Measurements from ENCODE around the gene ACOT13.

ACOT13 gene

GRCh38 chr6:24644377-24644776 lies 22.5 kb upstream of the ACOT13 start:
- H2AK5ac ChIP-seq (ENCODE audit: low read length) = no peak overlapping the region
- no peak overlapping the region for H3K18ac ChIP-seq (ENCODE audit: low read length)
- H3K4me3 ChIP-seq (ENCODE audit: low read depth, low read length) = no peak overlapping the region
- H2AFZ ChIP-seq (ENCODE audit: insufficient read depth, low read length, poor library complexity) = no peak overlapping the region
- H3K36me3 ChIP-seq (ENCODE audit: control insufficient read depth in 1 of 2, insufficient read depth in 2 of 2, low read length in 2 of 2) = no peaks in the 10 kb centered on the region
- no peak overlapping the region for H4K8ac ChIP-seq (ENCODE audit: low read depth, low read length)
- no peaks in the 10 kb centered on the region for H3K79me2 ChIP-seq (ENCODE audit: control insufficient read depth, insufficient read depth, low read length, poor library complexity)
- WGBS (ENCODE audit: extremely low coverage, insufficient coverage, insufficient read length) = no CpG with 5 or more reads among the region's 4 CpGs
- H3K4ac ChIP-seq (ENCODE audit: low read depth, low read length) = no peak overlapping the region
- no peak overlapping the region for H3K9ac ChIP-seq (ENCODE audit: low read length)
- H3K9me3 ChIP-seq (ENCODE audit: insufficient read depth, low read depth, low read length) = no peaks in the 10 kb centered on the region
- H3K79me1 ChIP-seq (ENCODE audit: low read length) = no peaks in the 10 kb centered on the region
- no peak overlapping the region for H2BK120ac ChIP-seq (ENCODE audit: insufficient read depth, low read length, poor library complexity)
- no peaks in the 10 kb centered on the region for H3K27me3 ChIP-seq (ENCODE audit: insufficient read depth, low read length)
- DNase-seq = no peak
- H3K23ac ChIP-seq (ENCODE audit: low read length) = no peak overlapping the region
- H3K4me1 ChIP-seq (ENCODE audit: control insufficient read depth in 1 of 2, insufficient read depth in 2 of 2, low read length in 2 of 2) = peaks cover 4 to 8% of the 10 kb centered on the region in 2 experiments
- no peak overlapping the region for H4K12ac ChIP-seq (ENCODE audit: low read depth, low read length)
- H2BK5ac ChIP-seq (ENCODE audit: low read depth, low read length, poor library complexity) = no peak overlapping the region
- no peak overlapping the region for H2BK12ac ChIP-seq (ENCODE audit: low read length)
- H3K27ac ChIP-seq (ENCODE audit: low read depth, low read length) = no peak overlapping the region
- no peak overlapping the region for H4K91ac ChIP-seq (ENCODE audit: low read depth, low read length)
- H3K14ac ChIP-seq (ENCODE audit: low read length) = no peak overlapping the region
- H3K4me2 ChIP-seq (ENCODE audit: low read length) = no peak overlapping the region

- no peak overlapping the region for H3K4me3 ChIP-seq (ENCODE audit: low read depth, low read length)
- WGBS (ENCODE audit: extremely low coverage, insufficient coverage, insufficient read length) = no CpG with 5 or more reads among the region's 8 CpGs
- H3K36me3 ChIP-seq (ENCODE audit: control insufficient read depth in 1 of 2, insufficient read depth in 2 of 2, low read length in 2 of 2) = peaks cover 3 to 4% of the 10 kb centered on the region in 2 experiments
- no peak overlapping the region for H4K91ac ChIP-seq (ENCODE audit: low read depth, low read length)
- peak; percentile 72 to 91 for DNase-seq
- no peak overlapping the region for H3K23ac ChIP-seq (ENCODE audit: low read length)
- H2BK120ac ChIP-seq (ENCODE audit: insufficient read depth, low read length, poor library complexity) = no peak overlapping the region
- H3K79me1 ChIP-seq (ENCODE audit: low read length) = no peaks in the 10 kb centered on the region
- no peak overlapping the region for H3K18ac ChIP-seq (ENCODE audit: low read length)
- no peak overlapping the region for H4K12ac ChIP-seq (ENCODE audit: low read depth, low read length)
- H3K9me3 ChIP-seq (ENCODE audit: insufficient read depth, low read depth, low read length) = no peaks in the 10 kb centered on the region
- H3K14ac ChIP-seq (ENCODE audit: low read length) = no peak overlapping the region
- H3K9ac ChIP-seq (ENCODE audit: low read length) = no peak overlapping the region
- H3K27ac ChIP-seq (ENCODE audit: low read depth, low read length) = no peak overlapping the region
- H3K4me1 ChIP-seq (ENCODE audit: control insufficient read depth in 1 of 2, insufficient read depth in 2 of 2, low read length in 2 of 2) = peaks cover 4 to 8% of the 10 kb centered on the region in 2 experiments
- H4K8ac ChIP-seq (ENCODE audit: low read depth, low read length) = no peak overlapping the region
- H3K4me2 ChIP-seq (ENCODE audit: low read length) = no peak overlapping the region
- no peak overlapping the region for H2BK5ac ChIP-seq (ENCODE audit: low read depth, low read length, poor library complexity)
- H3K4ac ChIP-seq (ENCODE audit: low read depth, low read length) = no peak overlapping the region
- H3K27me3 ChIP-seq (ENCODE audit: insufficient read depth, low read length) = no peaks in the 10 kb centered on the region
- no peaks in the 10 kb centered on the region for H3K79me2 ChIP-seq (ENCODE audit: control insufficient read depth, insufficient read depth, low read length, poor library complexity)
- no peak overlapping the region for H2BK12ac ChIP-seq (ENCODE audit: low read length)
- no peak overlapping the region for H2AFZ ChIP-seq (ENCODE audit: insufficient read depth, low read length, poor library complexity)
- no peak overlapping the region for H2AK5ac ChIP-seq (ENCODE audit: low read length)
These were observed 20.1 kb upstream of the ACOT13 start for GRCh38 chr6:24646771-24647170.

- Histone ChIP-seq H3K36me3 (ENCODE audit: control insufficient read depth in 1 of 2, insufficient read depth in 2 of 2, low read length in 2 of 2) (peaks cover 5 to 11% of the 10 kb centered on the region in 2 experiments), H3K14ac (ENCODE audit: low read length) (no peak overlapping the region), H3K27me3 (ENCODE audit: insufficient read depth, low read length) (no peaks in the 10 kb centered on the region), H3K4ac (ENCODE audit: low read depth, low read length) (no peak overlapping the region), H3K9ac (ENCODE audit: low read length) (no peak overlapping the region), H3K18ac (ENCODE audit: low read length) (no peak overlapping the region), H3K79me2 (ENCODE audit: control insufficient read depth, insufficient read depth, low read length, poor library complexity) (no peaks in the 10 kb centered on the region), H3K27ac (ENCODE audit: low read depth, low read length) (no peak overlapping the region), H2AFZ (ENCODE audit: insufficient read depth, low read length, poor library complexity) (no peak overlapping the region), H4K8ac (ENCODE audit: low read depth, low read length) (no peak overlapping the region), H3K4me2 (ENCODE audit: low read length) (no peak overlapping the region), H2BK12ac (ENCODE audit: low read length) (no peak overlapping the region), H4K91ac (ENCODE audit: low read depth, low read length) (no peak overlapping the region), H3K23ac (ENCODE audit: low read length) (no peak overlapping the region), H2BK120ac (ENCODE audit: insufficient read depth, low read length, poor library complexity) (no peak overlapping the region), H2BK5ac (ENCODE audit: low read depth, low read length, poor library complexity) (no peak overlapping the region), H3K9me3 (ENCODE audit: insufficient read depth, low read depth, low read length) (no peaks in the 10 kb centered on the region), H3K4me1 (ENCODE audit: control insufficient read depth in 1 of 2, insufficient read depth in 2 of 2, low read length in 2 of 2) (peaks cover 4 to 8% of the 10 kb centered on the region in 2 experiments), H2AK5ac (ENCODE audit: low read length) (no peak overlapping the region), H4K12ac (ENCODE audit: low read depth, low read length) (no peak overlapping the region), H3K79me1 (ENCODE audit: low read length) (no peaks in the 10 kb centered on the region), H3K4me3 (ENCODE audit: low read depth, low read length) (no peak overlapping the region)
- DNase-seq = no peak
- no CpG with 5 or more reads among the region's 5 CpGs for WGBS (ENCODE audit: extremely low coverage, insufficient coverage, insufficient read length)
These were observed 18.6 kb upstream of the ACOT13 start for GRCh38 chr6:24648276-24648675.

DNA sequence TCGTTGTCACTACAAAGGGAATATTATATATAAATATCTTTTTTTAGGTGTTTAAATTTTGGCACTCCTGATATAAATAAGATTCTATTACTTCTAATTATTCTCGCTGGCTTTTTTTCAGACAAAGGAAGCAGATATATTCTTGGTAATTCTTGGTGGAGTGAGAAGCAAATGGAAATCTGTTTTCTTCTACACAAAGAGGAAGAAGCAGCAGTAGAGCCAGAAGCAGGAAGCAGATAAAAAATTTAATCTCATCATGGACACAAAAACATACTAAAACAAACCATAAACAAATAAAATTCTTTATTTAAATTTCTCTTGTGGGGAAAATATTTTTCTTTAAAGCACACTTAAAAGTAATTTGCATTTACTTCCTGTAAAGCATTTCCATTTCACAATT lies 17.2 kb upstream of the ACOT13 start:
- no peak overlapping the region for H3K14ac ChIP-seq (ENCODE audit: low read length)
- H3K9me3 ChIP-seq (ENCODE audit: insufficient read depth, low read depth, low read length) = no peaks in the 10 kb centered on the region
- H3K4me1 ChIP-seq (ENCODE audit: control insufficient read depth in 1 of 2, insufficient read depth in 2 of 2, low read length in 2 of 2) = peaks cover 4 to 8% of the 10 kb centered on the region in 2 experiments
- no peak overlapping the region for H3K4ac ChIP-seq (ENCODE audit: low read depth, low read length)
- no peak overlapping the region for H4K12ac ChIP-seq (ENCODE audit: low read depth, low read length)
- no peaks in the 10 kb centered on the region for H3K79me2 ChIP-seq (ENCODE audit: control insufficient read depth, insufficient read depth, low read length, poor library complexity)
- no peak overlapping the region for H3K9ac ChIP-seq (ENCODE audit: low read length)
- no peak overlapping the region for H4K8ac ChIP-seq (ENCODE audit: low read depth, low read length)
- no peak overlapping the region for H2BK120ac ChIP-seq (ENCODE audit: insufficient read depth, low read length, poor library complexity)
- H3K36me3 ChIP-seq (ENCODE audit: control insufficient read depth in 1 of 2, insufficient read depth in 2 of 2, low read length in 2 of 2) = peaks cover 5 to 12% of the 10 kb centered on the region in 2 experiments
- no CpG with 5 or more reads among the region's 2 CpGs for WGBS (ENCODE audit: extremely low coverage, insufficient coverage, insufficient read length)
- H2BK12ac ChIP-seq (ENCODE audit: low read length) = no peak overlapping the region
- no peak overlapping the region for H3K23ac ChIP-seq (ENCODE audit: low read length)
- no peak overlapping the region for H3K27ac ChIP-seq (ENCODE audit: low read depth, low read length)
- H3K79me1 ChIP-seq (ENCODE audit: low read length) = no peaks in the 10 kb centered on the region
- no peak overlapping the region for H3K18ac ChIP-seq (ENCODE audit: low read length)
- no peaks in the 10 kb centered on the region for H3K27me3 ChIP-seq (ENCODE audit: insufficient read depth, low read length)
- no peak overlapping the region for H3K4me3 ChIP-seq (ENCODE audit: low read depth, low read length)
- H2BK5ac ChIP-seq (ENCODE audit: low read depth, low read length, poor library complexity) = no peak overlapping the region
- no peak for DNase-seq
- H3K4me2 ChIP-seq (ENCODE audit: low read length) = no peak overlapping the region
- H2AFZ ChIP-seq (ENCODE audit: insufficient read depth, low read length, poor library complexity) = no peak overlapping the region
- no peak overlapping the region for H4K91ac ChIP-seq (ENCODE audit: low read depth, low read length)
- no peak overlapping the region for H2AK5ac ChIP-seq (ENCODE audit: low read length)

Data from trophoblast cell (in vitro differentiated cells and primary cell).